HG02973 (cell line): ENCODE measurements around the gene GK.
A peak's percentile ranks its signal among the peaks of the same experiment; 100 is the strongest.
"Not testable (repeated sequence)": the region's sequence is repeated elsewhere in the genome, so short reads cannot be mapped to it uniquely, and the experiment has no call there.

Experiments used
- ATAC-seq: cut with Tn5 transposase; IDR thresholded peaks from one replicate; pipeline ENCODE4 v1.9.1; 2021; ENCODE audit warnings: moderate library complexity; ENCODE audit not compliant: unreplicated experiment

The GK gene

DNA sequence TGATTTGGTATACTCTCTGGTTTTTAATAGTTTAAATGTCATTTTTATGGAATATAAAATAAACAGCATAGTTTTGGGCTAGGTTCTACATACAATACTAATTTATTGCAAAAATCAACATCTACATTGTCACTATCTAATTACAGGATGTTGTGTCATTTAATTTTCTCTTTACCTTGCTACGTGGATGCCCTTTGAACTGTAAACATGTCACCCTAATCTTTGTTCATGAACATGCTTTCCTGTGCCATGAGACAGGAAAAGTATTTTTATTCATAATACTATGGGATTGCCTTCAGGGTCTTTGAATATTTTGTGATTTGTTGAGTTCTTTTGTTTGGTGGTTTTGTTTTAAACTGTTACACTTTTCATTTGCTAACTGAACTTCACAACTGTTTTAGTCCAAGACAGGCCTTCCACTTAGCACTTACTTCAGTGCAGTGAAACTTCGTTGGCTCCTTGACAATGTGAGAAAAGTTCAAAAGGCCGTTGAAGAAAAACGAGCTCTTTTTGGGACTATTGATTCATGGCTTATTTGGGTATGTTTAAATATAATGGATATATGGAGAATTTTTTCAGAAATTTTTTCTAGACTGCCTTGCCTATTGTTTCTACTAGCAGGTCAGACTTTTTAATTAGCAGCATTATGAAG lies 40.9 kb downstream of the GK start:
- ATAC-seq: no peak

DNA sequence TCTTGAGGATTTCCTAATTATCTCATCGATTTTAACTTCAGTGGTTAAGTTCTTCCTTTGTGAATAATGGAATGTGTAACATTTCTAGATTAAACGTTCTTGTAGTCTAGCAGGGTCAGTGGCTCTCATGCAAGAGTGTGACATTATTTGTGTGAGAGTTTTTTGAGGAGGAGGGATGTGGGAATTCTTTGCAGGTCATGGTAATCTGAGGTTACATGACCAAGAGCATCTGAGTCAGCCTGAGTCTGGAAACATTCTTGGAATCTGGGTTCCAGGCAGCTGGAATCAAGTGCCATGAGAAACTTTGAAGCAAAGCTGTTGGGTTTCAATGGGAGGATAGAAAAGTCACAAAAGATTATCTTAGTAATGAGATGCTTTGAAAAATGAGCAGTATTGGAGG lies 49.5 kb downstream of the GK start:
- no peak for ATAC-seq

DNA sequence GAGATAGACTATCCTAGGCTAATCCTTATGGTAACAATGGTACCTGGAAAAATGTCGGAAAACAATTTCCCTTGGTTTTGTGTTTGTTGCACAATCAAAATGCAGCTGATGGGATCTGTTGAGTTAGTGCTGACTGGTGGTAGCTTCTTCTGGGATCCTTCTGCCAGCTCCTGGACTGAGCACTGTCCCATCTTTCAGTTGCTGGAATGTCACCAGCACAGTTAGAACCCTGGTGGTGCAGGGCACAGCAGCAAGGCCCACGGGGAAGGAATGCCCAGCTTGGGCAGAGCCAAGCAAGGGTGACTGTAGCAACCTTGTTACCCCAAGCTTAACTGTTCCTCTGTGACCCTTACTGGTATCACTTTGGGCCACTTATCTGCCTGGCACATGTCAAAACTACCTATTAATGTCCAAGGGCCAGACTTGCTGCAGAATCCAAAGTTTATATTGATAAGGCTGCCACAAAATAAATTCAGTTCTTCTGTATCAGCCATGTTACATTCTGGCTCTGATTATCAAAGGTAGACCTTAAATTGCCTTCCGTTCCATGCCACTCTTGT lies 53.1 kb downstream of the GK start:
- ATAC-seq: no peak

GRCh38 chrX:30712214-30712613 lies 59.0 kb downstream of the GK start:
- ATAC-seq: no peak

- peak; percentile 96 for ATAC-seq
Observed at GRCh38 chrX:30713061-30713525, 59.9 kb downstream of the GK start.

- no peak for ATAC-seq
Observed at GRCh38 chrX:30714138-30714537, 60.9 kb downstream of the GK start.

DNA sequence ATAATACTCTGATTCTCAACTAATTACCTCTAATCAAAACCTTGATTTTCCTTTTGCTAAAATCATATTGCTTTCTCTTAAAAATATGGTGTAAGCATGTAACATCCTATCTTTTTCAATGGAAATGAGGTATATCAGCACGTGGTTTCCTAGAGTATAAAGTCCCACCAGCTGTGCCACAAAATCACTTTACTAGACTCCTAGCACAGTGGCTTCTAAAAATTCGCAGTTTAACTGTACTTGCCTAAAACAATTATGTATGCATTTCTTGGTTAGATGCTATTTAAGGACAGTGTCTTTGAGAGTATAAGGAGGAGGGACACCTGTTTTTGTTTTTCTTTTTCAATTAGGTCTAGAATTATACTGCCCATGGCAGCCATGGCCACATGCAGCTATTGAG lies 62.8 kb downstream of the GK start:
- ATAC-seq: no peak

DNA sequence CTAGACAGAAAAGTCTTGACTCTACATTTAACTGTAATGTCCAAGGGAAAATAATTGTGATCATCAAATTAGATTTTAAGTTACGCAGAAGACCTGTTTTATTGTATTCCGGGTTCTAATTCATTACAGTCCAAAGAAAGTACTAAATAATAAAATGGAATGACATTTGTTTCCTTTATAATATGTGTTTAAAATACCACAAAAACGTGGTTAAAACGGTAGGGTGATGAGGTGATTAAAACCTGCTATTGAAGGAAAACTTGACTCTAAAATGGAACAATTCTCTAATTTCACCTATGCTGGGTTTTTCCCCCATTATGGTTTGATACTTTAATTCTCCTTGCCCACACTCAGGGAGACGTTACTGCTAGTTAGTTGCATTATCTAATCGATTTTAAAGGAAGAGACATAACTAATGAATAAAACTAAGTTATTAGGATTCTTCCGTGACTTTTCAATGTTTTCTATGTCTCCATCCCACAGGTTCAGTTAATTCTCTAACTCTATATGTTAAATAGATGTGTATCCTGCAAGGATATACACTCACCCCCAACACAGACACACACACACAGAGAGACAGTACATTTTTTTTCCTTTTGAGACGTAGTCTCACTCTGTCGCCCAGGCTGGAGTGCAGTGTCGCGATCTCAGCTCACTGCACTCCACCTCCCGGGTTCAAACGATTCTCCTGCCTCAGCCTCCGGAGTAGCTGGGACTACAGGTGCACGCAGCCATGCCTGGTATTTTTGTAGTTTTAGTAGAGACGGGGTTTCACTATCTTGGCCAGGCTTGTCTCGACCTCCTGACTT lies 80.8 kb downstream of the GK start:
- no peak for ATAC-seq

GRCh38 chrX:30734782-30735181 lies 81.6 kb downstream of the GK start:
- ATAC-seq: no peak

GRCh38 chrX:30735839-30736238 lies 82.6 kb downstream of the GK start:
- peak; percentile 79 for ATAC-seq

DNA sequence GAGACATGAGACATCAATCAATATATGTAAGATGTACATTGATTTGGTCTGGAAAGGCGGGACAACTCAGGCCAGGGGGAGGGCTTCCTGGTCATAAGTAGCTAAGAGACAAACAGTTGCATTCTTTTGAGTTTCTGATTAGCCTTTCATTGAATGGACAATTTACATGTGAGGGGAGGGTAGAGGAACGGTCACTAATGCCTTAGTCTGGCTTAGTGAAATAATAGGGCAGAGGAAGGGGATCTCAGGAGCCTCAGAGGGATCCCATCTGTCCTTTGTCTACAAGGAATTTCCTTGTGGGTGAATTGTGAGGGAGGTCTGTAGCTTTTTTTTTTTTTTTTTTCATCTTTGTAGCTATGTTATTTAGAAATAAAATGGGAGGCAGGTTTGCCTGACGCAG lies 88.3 kb downstream of the GK start:
- ATAC-seq: no peak

DNA sequence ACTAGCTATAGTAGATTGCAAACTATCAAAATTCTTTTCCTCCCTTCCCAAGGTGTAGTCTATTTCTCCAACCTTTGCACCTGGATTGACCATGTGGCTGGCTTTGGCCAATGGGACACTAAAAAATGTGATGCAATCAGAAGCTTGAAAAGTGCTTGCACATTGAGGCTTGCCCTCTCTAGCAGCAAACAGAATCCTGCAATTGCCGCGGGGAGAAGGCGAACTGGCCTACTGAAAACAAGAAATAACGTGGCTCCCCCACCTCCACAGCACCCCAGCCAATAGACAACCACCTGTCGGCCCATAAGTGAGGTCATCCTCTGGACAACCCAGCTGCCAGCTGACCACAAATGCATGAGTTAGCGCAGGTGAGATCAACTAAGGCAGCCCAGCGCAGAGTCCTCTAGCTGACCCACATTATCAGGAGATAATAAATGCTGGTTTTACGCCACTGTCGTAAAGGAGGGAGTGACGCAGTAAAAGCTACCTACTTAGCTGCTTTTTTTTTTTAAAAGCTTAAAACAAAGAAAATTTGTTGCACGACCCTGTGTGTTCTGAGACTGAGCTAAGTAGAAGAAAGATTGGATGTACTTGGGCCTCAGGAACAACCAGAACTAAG lies 95.2 kb downstream of the GK start:
- ATAC-seq: no peak

GRCh38 chrX:30751497-30751896 lies 98.3 kb downstream of the GK start:
- ATAC-seq: no peak

DNA sequence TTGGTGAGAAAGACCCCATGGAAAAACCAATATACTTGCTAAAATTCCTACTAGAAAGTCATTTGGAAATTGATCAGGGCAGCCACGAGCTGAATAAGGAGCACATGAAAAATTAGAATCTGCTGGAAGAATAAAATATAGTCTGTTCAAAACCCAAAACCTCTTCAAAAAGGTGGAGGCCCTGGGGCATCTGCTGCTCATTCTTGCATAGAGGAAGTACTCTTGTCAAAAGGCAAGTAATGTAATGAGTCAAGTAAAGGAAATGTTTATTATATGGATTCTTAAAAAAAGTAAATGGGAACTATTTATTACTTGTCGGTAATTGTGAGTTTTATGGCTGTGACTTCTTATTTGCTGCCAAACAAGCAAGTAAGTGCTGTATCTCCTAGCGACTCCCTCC lies 109.5 kb downstream of the GK start:
- ATAC-seq: no peak

- ATAC-seq: not testable (repeated sequence)
Observed at GRCh38 chrX:30773764-30774163, 120.5 kb downstream of the GK start.

GRCh38 chrX:30777575-30777974 lies 124.4 kb downstream of the GK start:
- ATAC-seq: no peak

- no peak for ATAC-seq
Observed at GRCh38 chrX:30779453-30780030, 126.3 kb downstream of the GK start.
